HG03378 (cell line): Measurements from ENCODE around the gene PSMB7.

Experiments used
- ATAC-seq: cut with Tn5 transposase; IDR thresholded peaks from one replicate; pipeline ENCODE4 v1.9.1; 2021; ENCODE audit warnings: mild to moderate bottlenecking, moderate library complexity; ENCODE audit not compliant: unreplicated experiment

Gene PSMB7

DNA sequence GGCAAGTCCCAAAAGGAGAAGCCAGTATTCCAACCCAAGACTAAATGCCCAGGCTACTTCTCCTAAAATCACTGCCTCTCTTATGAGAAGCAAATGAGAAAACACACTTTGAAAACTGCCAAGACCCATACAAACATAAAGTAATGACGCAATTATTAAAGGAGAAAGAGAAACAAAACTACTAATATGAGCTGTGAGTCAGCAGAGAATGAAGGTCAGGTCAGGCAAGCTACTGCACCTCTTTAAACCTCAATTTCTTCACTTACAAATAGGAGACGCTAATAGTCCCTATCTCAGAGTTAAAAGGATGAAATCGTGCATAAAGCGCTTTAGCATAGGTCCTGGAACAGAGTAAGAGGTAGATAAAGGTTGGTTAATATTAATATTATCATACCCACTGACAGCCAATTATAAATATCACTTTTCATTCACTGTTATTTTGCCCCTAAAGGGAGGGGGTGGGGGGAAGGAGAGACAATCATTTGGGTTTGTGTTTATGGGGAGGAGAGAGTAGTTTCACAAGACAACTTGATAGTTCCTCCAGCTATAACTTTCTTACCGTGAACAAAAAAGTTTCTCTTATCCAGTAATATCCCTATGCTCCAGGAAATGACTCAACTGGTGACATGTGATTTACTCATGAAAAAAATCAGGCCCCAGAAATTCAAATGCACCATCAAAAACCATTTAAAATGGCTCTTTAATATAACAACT is 3.6 kb downstream of the PSMB7 start:
- ATAC-seq, result no peak

DNA sequence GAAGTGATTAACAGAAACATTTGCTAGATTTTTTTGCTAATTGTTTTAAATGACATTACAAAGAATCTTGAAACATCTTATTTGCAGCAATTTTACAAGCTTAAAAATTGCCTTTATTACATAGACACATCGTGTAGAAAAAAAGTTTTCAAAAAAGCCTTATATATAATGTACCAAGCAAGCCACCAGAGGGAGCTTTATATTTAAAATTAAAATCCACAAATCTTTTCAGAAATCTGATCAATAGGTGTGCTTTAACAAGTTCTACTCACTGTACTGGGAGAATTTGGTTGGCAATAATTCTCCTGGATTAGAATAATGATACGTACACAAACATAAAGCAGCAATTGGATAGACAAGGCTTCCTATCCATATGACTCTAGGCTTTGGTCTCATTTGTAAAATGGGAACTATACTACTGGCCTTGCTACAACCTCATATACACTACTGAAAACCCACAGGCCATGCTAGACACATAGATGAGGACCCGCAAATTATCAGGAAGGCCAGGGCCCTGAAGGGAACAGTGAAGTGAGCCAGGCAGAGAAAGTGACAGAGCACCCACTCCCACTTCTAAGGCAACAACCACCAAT is 4.8 kb downstream of the PSMB7 start:
- no peak for ATAC-seq

DNA sequence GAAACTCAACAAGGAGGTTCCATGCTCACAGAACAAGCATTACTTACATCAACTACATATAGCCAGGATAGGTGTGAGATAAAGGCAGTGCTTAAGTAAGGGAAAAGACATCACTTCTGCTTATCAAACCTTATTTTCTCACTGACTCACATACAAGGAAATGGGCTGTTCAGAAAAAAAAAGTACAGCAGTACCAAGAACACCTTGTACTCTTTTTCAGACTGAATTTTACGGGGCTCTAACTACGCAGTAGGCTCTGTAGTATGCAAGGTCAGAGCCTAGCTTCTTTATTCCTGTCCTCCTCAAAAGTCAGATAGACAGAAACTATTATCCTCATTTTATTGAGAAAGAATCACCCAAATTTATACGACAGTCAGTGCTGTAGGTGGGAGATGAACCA is 5.8 kb downstream of the PSMB7 start:
- no peak for ATAC-seq

DNA sequence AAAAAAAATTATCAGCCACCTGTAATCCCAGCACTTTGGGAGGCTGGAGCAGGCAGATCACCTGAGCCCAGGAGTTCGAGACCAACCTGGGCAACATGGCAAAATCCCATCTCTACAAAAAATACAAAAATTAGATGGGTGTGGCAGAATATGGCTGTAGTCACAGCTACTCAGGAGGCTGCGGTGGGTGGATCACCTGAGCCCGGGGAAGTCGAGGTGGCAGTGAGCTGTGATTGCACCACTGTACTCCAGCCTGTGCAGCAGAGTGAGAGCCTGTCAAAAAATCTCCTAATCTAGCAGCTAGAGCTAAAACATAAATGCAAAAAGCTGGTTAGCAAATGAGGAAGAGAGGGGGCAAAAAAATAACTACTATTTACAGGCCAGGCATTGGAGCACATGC is 12.0 kb downstream of the PSMB7 start:
- ATAC-seq, result no peak

DNA sequence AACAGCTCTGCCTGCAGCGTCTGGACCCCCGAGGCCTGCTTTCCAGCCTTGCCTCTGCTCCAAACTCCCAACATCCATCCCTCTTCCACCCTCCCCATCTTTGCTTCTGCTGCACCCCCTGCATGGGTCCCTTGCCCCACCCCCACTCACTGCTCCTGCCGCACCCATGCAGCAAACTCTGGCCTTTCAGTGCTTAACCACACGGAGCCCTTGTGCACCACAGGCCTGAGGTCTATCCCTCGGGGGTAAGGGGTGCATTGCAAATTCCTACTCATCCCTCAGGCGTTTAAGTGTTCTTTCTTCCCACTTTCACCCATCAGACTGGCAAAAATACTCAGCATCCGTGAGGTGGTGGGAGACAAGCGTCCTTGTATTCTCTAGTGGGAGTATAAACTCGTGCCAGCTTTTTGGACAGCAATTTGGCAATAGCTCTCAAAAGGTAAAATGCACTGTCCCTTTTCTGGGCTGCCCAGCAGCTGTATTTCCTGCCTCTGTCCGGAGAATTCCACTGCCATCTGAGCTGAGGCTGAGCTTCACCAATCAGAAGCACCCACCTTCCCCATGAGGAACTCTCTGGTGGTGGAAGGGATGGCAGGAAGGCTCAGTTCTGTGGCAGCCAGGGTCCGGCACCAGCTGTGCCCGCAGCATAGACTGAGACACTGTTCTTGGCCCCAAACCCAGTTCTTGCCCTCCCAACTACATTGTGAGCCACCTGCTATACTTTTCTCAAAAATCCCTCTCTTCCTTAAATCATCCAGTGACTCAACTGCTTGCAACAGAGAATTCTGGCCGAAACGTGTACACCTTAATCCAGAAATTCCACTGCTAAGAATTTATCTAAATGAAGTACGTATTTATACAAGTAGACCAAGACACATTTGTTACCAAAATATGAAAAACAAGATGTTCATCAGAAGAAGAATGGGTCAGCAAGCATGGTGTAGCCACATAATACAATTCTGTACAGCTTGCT is 15.0 kb downstream of the PSMB7 start:
- ATAC-seq, result no peak

DNA sequence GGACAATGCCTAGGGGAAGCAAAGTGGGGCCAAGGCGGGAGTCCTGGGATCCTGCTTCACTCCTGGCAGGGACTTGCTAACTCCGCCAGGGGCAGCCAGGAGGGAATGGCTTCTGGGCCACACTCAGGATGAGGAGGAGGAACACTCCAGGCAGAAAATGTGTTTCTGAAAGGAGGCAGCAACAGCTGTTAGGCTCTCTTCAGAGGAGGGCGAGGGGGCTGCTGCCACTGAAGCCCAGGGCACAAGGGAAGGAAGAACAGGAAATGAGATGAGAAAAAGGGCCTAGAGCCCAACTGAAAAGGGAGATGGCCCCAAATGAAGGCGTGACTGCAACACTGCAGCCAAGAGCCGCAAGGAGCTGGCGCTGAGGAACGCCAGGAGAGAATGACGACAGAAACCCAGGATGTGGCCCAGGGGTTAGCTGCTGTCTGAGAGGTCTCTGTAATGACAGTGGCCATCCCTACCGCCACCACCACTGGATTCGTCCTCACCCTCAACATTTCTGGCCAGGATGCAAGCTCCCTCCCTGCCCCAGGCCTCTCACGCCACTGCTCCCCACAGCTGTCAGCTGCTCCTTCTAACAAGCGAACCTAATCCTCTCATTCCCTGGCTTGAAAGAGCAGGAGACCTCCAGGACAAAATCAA is 15.8 kb downstream of the PSMB7 start:
- no peak for ATAC-seq

DNA sequence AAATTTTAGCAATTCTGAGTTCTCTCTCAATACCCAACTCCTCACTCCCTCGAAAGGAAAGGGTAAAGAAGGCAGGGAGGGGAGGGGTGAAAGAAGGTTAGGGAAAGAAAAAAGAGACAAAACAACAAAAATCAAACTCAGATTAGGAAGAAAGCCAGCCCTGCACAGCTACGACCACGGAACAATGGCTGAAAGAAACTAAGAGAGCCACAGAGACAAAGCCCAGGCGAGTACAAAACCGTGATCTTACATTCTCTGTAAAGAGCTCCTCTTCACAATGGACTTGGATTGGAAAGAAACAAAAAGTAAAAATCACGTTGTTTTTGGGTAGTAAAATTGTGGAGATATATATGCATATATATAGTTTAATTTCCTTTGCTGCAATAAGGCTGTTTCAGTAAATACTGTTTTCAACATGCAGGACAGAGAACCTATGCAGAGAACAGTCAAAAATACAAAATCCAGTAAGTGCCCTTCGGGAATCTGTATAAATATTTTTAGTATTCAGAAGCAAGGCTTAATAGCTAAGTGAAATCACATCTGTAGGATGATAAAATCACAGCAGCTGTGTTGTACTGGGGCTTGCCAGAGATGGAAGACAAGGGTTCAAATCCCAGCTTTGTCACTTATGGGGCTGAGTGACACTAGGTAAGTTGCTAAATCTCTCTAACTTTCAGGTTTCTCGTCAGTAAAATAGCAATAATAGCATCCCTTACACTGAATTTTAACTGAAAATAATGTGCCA is 16.9 kb downstream of the PSMB7 start:
- no peak for ATAC-seq

DNA sequence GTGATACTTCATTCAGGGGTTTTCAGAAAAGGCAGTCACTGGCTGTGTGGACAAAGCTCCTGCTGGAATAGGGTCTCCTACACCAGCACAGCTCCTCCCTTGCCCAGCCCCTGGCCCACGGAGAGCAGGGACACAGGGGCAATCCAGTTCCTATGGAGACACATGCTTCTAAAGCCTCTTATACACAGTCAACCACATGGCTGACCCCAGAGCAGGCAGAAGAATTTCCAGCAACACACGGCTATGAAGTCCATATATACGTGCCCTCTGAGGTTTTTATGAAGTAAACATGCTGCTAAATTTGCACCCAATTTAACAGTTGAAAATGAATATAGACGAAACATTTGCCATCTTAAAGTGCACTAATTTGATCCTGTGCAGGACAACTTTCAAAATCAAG is 19.4 kb downstream of the PSMB7 start:
- ATAC-seq, result no peak

DNA sequence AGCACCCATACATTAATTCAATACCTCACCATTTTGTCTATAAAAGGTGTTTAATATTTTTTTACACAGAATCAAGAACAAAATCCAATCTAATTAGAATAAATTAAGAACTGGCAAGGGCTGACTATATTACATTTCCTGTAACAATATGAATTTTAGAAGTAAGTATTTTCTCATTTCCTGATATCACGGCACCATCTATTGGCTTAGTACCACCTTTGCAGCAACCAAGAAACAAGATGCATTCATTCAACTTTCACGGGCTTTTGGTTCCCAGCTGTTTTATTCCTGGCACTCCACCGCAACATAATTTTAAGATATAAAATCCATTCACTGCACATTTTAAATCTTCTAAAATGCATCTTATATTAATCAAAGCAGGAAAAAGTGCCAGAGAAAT is 20.6 kb downstream of the PSMB7 start:
- no peak for ATAC-seq

DNA sequence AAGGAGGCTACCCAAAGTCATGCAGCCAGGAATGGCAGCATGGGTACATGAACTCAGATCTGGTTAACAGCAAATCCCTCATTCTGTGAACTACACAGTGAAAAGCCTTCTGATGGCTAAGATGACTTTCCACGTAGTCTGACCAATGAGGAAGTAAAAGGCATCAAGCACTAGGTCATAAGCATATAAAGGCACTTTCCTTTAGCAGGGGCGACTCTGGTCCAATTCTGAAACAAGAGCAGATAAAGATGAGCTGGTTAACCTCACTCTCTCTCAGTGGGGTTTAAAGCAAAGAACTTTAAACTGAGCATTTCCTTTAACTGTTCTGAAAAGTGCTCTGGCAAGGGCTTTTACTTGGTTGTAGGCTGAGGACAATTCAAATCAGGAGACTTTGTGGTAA is 21.1 kb downstream of the PSMB7 start:
- no peak for ATAC-seq

DNA sequence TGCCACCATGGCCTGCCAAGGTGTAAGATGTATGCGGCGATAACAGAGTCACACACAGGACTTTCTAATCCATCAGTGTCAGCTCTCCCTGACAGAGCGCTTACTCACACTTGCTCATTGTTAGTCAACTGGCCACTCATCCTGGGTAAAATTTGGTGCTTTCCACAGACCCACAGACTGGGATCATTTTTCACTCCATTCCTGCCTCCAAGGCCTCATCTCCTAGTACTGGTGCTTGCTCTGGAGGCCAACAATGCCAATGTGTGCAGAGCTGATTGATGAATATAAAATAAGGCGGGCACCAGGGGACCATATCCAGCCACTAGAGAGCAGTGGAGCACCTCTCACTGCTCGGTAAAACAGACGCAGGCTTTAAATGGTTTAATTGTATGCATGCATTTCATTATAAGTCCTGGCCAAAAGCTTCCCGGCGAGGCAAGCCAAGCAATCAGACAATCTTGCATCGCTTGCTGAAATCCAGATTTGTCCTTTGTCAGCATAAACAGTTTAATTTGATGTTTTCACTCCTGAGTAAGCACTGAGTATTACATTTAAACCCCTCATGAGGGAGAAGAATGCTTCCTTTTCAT is 22.3 kb downstream of the PSMB7 start:
- no peak for ATAC-seq

DNA sequence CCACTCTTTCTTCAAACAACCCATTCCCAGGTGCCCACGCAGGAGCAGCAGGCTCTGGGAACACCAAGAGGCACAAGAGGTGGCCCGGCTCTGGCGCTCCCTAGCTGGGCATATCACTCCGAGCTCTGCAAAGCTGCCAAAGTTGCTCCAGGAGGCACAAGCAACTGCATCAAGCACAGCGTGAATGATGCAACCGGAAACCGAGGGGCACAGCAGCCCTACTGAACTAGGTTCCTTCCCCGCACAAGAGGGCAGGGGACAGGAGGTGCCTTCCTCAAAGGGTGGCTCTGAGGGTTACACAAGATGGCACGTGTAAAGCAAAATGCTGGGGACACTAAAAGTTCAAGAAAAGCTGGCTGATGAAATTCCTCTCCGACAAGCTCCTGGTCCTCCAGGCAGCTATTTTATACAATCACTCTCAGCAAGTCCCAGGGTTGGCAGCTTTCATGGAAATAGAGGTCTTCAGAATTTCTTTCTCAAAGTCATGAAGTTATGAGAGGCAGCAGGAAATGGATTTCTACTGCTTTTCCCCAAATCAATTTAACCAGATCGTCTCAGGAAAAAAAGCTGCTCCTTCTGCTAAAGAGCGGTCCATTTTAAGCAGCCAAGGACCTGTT is 22.9 kb downstream of the PSMB7 start:
- ATAC-seq, result no peak

DNA sequence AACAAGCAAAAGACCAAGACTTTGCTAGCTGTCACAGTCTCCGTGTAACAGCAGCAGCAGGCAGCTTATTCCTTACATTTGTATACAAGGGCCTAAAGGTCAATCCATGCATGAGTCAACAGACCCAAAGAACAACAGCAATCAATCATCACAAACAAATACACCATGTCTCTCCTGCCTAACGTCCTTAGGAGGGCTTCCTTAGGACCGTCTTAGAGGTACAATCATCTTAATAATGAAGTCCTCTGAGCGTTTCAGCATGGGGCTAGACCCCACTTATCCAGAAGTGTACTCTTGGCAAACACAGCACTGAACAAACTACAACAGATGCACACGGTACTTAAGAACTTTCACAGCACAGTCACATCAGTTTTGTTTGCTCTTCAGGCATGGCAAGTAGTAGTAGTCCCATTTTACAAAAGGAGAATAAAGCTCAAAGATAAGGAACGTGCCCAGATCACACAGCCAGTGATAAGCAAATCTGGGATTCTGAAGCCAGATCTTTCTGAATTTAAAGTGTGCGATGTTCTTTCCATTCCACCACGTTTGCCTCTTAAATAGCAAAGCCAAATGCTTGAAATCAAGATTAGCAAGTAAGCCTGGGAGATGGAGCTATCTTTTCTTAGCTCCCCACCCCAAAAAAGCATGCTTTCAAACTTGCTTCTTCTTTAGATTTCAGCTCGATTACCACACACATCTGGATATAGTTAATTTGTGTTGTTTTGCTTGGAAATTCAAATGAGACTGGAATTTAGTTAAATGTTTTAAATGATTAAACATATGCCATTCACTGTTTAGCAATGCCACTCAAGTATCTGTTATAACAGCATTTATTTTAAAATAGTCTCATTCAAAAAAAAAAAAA is 24.2 kb downstream of the PSMB7 start:
- no peak for ATAC-seq

DNA sequence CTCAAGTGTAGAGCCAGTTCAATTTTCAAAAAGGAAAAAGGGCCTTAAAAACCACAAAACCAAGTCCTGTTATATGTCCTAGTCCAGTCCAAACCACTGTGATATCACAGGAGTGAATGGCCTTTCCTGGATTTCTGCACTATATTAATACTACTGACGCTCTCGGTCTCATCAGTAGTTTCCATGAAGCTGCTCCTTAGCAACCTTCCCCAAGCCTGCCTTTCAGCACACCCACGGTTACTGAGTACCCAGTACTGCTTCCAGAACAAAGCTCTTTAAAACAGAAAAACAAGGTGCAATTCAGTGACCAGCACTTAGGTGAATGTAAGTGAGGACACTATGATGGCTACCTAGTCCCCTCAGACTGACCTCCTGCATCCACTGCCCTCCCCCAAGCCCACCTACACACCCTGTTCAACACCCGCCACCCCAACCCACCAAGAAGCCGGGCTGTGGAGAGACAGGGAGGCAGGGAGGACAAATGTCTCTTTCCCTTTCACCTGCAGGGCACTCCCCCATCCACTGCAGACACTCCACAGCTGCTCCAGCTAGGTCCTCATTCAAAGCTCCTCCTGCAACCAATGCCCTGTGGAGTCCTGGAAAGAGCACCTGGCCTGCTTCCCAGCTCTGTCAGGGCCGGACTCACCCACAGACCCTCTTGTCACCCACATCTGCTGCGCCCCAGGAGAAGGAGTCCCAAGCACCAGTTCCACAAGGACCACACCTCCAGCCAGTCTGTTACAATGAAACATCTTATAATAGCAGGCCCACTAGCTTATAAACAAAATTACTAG is 25.9 kb downstream of the PSMB7 start:
- no peak for ATAC-seq

DNA sequence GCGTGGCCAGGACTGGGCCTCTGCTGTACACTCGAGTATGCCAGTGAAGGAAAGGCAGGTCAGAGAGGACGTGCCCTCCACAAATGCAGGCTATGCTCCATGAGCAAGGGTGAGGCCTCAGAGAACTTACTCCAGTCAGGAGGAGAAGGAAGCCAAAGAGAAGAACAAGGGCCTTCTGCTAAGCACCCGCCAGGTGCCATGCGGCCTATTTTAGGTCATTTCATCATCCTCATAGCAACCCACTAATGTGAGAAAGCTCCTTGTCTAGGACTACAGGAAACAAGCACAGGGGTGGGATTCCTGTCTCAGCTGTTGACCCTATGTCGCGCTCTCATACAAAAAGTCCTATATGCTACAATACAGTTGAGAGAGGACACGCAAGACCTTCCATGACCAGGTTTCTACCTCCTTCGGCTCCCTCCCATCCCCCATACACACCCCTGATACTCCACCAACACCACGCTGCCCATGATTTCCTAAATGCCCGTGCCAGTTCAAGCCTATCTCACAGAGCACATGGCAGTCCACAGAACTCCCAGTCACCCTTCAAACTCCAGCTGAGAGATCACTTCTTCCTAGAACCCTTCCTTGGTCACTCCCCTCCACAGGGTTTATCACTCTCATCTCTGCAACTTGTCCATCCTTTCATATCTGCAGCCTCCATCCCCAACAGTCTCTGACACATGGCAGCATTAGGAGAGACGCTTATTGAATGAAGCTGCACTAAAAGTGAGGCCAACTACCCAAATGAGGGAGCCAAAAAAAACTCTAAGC is 26.8 kb downstream of the PSMB7 start:
- ATAC-seq, result no peak

DNA sequence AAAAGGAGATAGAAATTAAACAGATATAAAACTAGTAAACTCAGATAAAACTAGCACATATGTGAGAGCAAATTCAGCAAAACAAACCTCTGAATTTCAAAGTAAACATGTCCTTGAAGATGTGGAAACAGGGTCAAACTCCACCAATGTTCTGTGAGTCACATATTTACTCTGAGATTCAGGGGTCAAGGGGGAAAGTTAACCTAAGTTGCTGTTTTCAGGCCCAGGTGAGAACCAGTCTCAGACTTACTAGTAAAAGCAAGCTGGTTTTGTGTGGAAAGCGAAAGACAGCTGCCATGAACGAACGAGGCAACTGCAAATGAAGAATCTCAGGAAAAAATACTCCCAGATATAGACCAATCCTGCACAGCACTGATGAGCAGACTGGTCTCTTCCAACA is 29.0 kb downstream of the PSMB7 start:
- no peak for ATAC-seq

DNA sequence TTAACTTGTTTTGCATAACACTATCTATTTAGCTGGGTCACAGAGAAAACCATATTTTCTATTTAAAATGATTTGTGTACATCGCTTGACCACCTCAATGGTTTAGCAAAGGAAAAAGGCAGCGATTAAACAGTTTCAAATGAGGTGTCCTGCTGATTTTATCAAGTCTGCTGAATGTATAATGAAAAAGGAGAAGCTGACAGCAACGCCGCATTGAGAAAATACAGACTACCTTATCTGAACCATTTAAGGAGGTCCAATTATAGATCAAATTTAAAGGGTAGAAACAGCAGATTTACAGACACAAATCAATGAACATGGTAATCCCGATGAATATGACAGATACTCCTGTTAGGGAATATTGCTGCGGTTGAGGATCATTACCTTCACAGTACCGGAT is 29.6 kb downstream of the PSMB7 start:
- no peak for ATAC-seq
